ENCODE measurements around the gene PSMC4. TPM values are rescaled to one million over a fixed set of nuclear protein-coding genes. Genes with fewer than 3 reads are reported as not detected.

PSMC4 gene
- polyA plus RNA-seq, 2 donors = 50.1 to 73.8 TPM

- peak overlapping the region; percentile 65 to 74 for H3K4me3 ChIP-seq (ENCODE audit: low read depth in 1 of 2, low read length in 2 of 2)
- 8% methylated on average over 19 of the region's 19 CpGs for WGBS, 2 donors
- no peaks in the 10 kb centered on the region for H3K27me3 ChIP-seq (ENCODE audit: control insufficient read depth in 1 of 2, insufficient read depth in 2 of 2, low read length in 2 of 2)
- H3K9me3 ChIP-seq (ENCODE audit: control insufficient read depth in 2 of 2, insufficient read depth in 1 of 2, low read depth in 1 of 2, low read length in 1 of 2) = no peaks in the 10 kb centered on the region
- H3K36me3 ChIP-seq (ENCODE audit: control insufficient read depth in 2 of 2, insufficient read depth in 2 of 2, low read length in 1 of 2) = no peaks in the 10 kb centered on the region
- peaks cover 0 to 6% of the 10 kb centered on the region in 2 donors for H3K4me1 ChIP-seq (ENCODE audit: control insufficient read depth in 2 of 2, insufficient read depth in 2 of 2, low read length in 1 of 2)
- peak overlapping the region; percentile 86 to 90 for H3K27ac ChIP-seq (ENCODE audit: low read depth in 2 of 2, low read length in 1 of 2)
These were observed 25.3 kb downstream of the PSMC4 start for GRCh38 chr19:39996218-39996810.

- Histone ChIP-seq H3K4me1 (ENCODE audit: control insufficient read depth in 2 of 2, insufficient read depth in 2 of 2, low read length in 1 of 2) (peaks cover 0 to 6% of the 10 kb centered on the region in 2 donors), H3K36me3 (ENCODE audit: control insufficient read depth in 2 of 2, insufficient read depth in 2 of 2, low read length in 1 of 2) (no peaks in the 10 kb centered on the region), H3K27ac (ENCODE audit: low read depth in 2 of 2, low read length in 1 of 2) (peak within 1 kb of the TSS; percentile 86 to 90), H3K27me3 (ENCODE audit: control insufficient read depth in 1 of 2, insufficient read depth in 2 of 2, low read length in 2 of 2) (no peaks in the 10 kb centered on the region), H3K4me3 (ENCODE audit: low read depth in 1 of 2, low read length in 2 of 2) (peak within 1 kb of the TSS; percentile 65 to 74), H3K9me3 (ENCODE audit: control insufficient read depth in 2 of 2, insufficient read depth in 1 of 2, low read depth in 1 of 2, low read length in 1 of 2) (no peaks in the 10 kb centered on the region)
- WGBS, 2 donors = 5% methylated on average over 53 of the region's 53 CpGs
These were observed 26.1 kb downstream of the PSMC4 start, which contains the start of gene ZNF546 for GRCh38 chr19:39996811-39997637. Gene ZNF546 (plus strand): TSS chr19:39997060. CDS start chr19:39998327, 1,267 bp downstream.

GRCh38 chr19:39997638-39998216, 26.8 kb downstream of the PSMC4 start:
- Histone ChIP-seq H3K27me3 (ENCODE audit: control insufficient read depth in 1 of 2, insufficient read depth in 2 of 2, low read length in 2 of 2) (no peaks in the 10 kb centered on the region), H3K27ac (ENCODE audit: low read depth in 2 of 2, low read length in 1 of 2) (peak overlapping the region in 1 of 2 donors; percentile 90), H3K4me3 (ENCODE audit: low read depth in 1 of 2, low read length in 2 of 2) (peak overlapping the region in 1 of 2 donors; percentile 65), H3K9me3 (ENCODE audit: control insufficient read depth in 2 of 2, insufficient read depth in 1 of 2, low read depth in 1 of 2, low read length in 1 of 2) (no peaks in the 10 kb centered on the region), H3K4me1 (ENCODE audit: control insufficient read depth in 2 of 2, insufficient read depth in 2 of 2, low read length in 1 of 2) (peaks cover 0 to 6% of the 10 kb centered on the region in 2 donors), H3K36me3 (ENCODE audit: control insufficient read depth in 2 of 2, insufficient read depth in 2 of 2, low read length in 1 of 2) (no peaks in the 10 kb centered on the region)
- 67 to 78% methylated on average over 5 of the region's 5 CpGs for WGBS, 2 donors

- H3K9me3 ChIP-seq (ENCODE audit: control insufficient read depth in 2 of 2, insufficient read depth in 1 of 2, low read depth in 1 of 2, low read length in 1 of 2) = no peaks in the 10 kb centered on the region
- H3K36me3 ChIP-seq (ENCODE audit: control insufficient read depth in 2 of 2, insufficient read depth in 2 of 2, low read length in 1 of 2) = no peaks in the 10 kb centered on the region
- H3K4me1 ChIP-seq (ENCODE audit: control insufficient read depth in 2 of 2, insufficient read depth in 2 of 2, low read length in 1 of 2) = peaks cover 0 to 6% of the 10 kb centered on the region in 2 donors
- 87 to 89% methylated on average over 4 of the region's 4 CpGs for WGBS, 2 donors
- H3K27me3 ChIP-seq (ENCODE audit: control insufficient read depth in 1 of 2, insufficient read depth in 2 of 2, low read length in 2 of 2) = no peaks in the 10 kb centered on the region
- no peak overlapping the region for H3K4me3 ChIP-seq (ENCODE audit: low read depth in 1 of 2, low read length in 2 of 2)
- H3K27ac ChIP-seq (ENCODE audit: low read depth in 2 of 2, low read length in 1 of 2) = no peak overlapping the region
These were observed 27.5 kb downstream of the PSMC4 start for GRCh38 chr19:39998501-39998900.

GRCh38 chr19:40005691-40006272, 34.8 kb downstream of the PSMC4 start:
- no peak overlapping the region for H3K27ac ChIP-seq (ENCODE audit: low read depth in 2 of 2, low read length in 1 of 2)
- 79 to 85% methylated on average over 4 of the region's 4 CpGs for WGBS, 2 donors

GRCh38 chr19:40006273-40006691, 35.3 kb downstream of the PSMC4 start:
- H3K36me3 ChIP-seq (ENCODE audit: control insufficient read depth in 2 of 2, insufficient read depth in 2 of 2, low read length in 1 of 2) = peaks cover 4% of the 10 kb centered on the region in 2 donors
- peaks cover 0 to 2% of the 10 kb centered on the region in 2 donors for H3K4me1 ChIP-seq (ENCODE audit: control insufficient read depth in 2 of 2, insufficient read depth in 2 of 2, low read length in 1 of 2)
- H3K27me3 ChIP-seq (ENCODE audit: control insufficient read depth in 1 of 2, insufficient read depth in 2 of 2, low read length in 2 of 2) = no peaks in the 10 kb centered on the region
- H3K27ac ChIP-seq (ENCODE audit: low read depth in 2 of 2, low read length in 1 of 2) = no peak overlapping the region
- WGBS, 2 donors = 35 to 67% methylated on average over 1 of the region's 1 CpG
- H3K9me3 ChIP-seq (ENCODE audit: control insufficient read depth in 2 of 2, insufficient read depth in 1 of 2, low read depth in 1 of 2, low read length in 1 of 2) = no peaks in the 10 kb centered on the region
- no peak overlapping the region for H3K4me3 ChIP-seq (ENCODE audit: low read depth in 1 of 2, low read length in 2 of 2)

More at GRCh38 chr19:40005691-40006272, 34.8 kb downstream of the PSMC4 start:
- H3K9me3 ChIP-seq (ENCODE audit: control insufficient read depth in 2 of 2, insufficient read depth in 1 of 2, low read depth in 1 of 2, low read length in 1 of 2) = no peaks in the 10 kb centered on the region
- no peak overlapping the region for H3K4me3 ChIP-seq (ENCODE audit: low read depth in 1 of 2, low read length in 2 of 2)
- peaks cover 4% of the 10 kb centered on the region in 2 donors for H3K36me3 ChIP-seq (ENCODE audit: control insufficient read depth in 2 of 2, insufficient read depth in 2 of 2, low read length in 1 of 2)
- no peaks in the 10 kb centered on the region for H3K27me3 ChIP-seq (ENCODE audit: control insufficient read depth in 1 of 2, insufficient read depth in 2 of 2, low read length in 2 of 2)
- peaks cover 0 to 2% of the 10 kb centered on the region in 2 donors for H3K4me1 ChIP-seq (ENCODE audit: control insufficient read depth in 2 of 2, insufficient read depth in 2 of 2, low read length in 1 of 2)

- H3K27me3 ChIP-seq (ENCODE audit: control insufficient read depth in 1 of 2, insufficient read depth in 2 of 2, low read length in 2 of 2) = no peaks in the 10 kb centered on the region
- H3K36me3 ChIP-seq (ENCODE audit: control insufficient read depth in 2 of 2, insufficient read depth in 2 of 2, low read length in 1 of 2) = peaks cover 4% of the 10 kb centered on the region in 2 donors
- H3K9me3 ChIP-seq (ENCODE audit: control insufficient read depth in 2 of 2, insufficient read depth in 1 of 2, low read depth in 1 of 2, low read length in 1 of 2) = peaks cover 0 to 3% of the 10 kb centered on the region in 2 donors
- no peak overlapping the region for H3K27ac ChIP-seq (ENCODE audit: low read depth in 2 of 2, low read length in 1 of 2)
- H3K4me3 ChIP-seq (ENCODE audit: low read depth in 1 of 2, low read length in 2 of 2) = no peak overlapping the region
- H3K4me1 ChIP-seq (ENCODE audit: control insufficient read depth in 2 of 2, insufficient read depth in 2 of 2, low read length in 1 of 2) = peaks cover 0 to 2% of the 10 kb centered on the region in 2 donors
These were observed 38.7 kb downstream of the PSMC4 start for GRCh38 chr19:40009674-40010073.

GRCh38 chr19:40013991-40014390, 43.0 kb downstream of the PSMC4 start:
- Histone ChIP-seq H3K27ac (ENCODE audit: low read depth in 2 of 2, low read length in 1 of 2) (no peak overlapping the region), H3K4me3 (ENCODE audit: low read depth in 1 of 2, low read length in 2 of 2) (no peak overlapping the region), H3K4me1 (ENCODE audit: control insufficient read depth in 2 of 2, insufficient read depth in 2 of 2, low read length in 1 of 2) (no peaks in the 10 kb centered on the region), H3K27me3 (ENCODE audit: control insufficient read depth in 1 of 2, insufficient read depth in 2 of 2, low read length in 2 of 2) (no peaks in the 10 kb centered on the region), H3K36me3 (ENCODE audit: control insufficient read depth in 2 of 2, insufficient read depth in 2 of 2, low read length in 1 of 2) (no peaks in the 10 kb centered on the region), H3K9me3 (ENCODE audit: control insufficient read depth in 2 of 2, insufficient read depth in 1 of 2, low read depth in 1 of 2, low read length in 1 of 2) (peaks cover 6 to 12% of the 10 kb centered on the region in 2 donors)
- 91 to 97% methylated on average over 4 of the region's 4 CpGs for WGBS, 2 donors

- Histone ChIP-seq H3K9me3 (ENCODE audit: control insufficient read depth in 2 of 2, insufficient read depth in 1 of 2, low read depth in 1 of 2, low read length in 1 of 2) (peaks cover 16 to 20% of the 10 kb centered on the region in 2 donors), H3K4me3 (ENCODE audit: low read depth in 1 of 2, low read length in 2 of 2) (no peak overlapping the region), H3K27ac (ENCODE audit: low read depth in 2 of 2, low read length in 1 of 2) (no peak overlapping the region), H3K27me3 (ENCODE audit: control insufficient read depth in 1 of 2, insufficient read depth in 2 of 2, low read length in 2 of 2) (no peaks in the 10 kb centered on the region), H3K4me1 (ENCODE audit: control insufficient read depth in 2 of 2, insufficient read depth in 2 of 2, low read length in 1 of 2) (no peaks in the 10 kb centered on the region), H3K36me3 (ENCODE audit: control insufficient read depth in 2 of 2, insufficient read depth in 2 of 2, low read length in 1 of 2) (no peaks in the 10 kb centered on the region)
- WGBS, 2 donors = 81 to 83% methylated on average over 3 of the region's 3 CpGs
These were observed 53.0 kb downstream of the PSMC4 start for GRCh38 chr19:40023969-40024368.
